Prostate gland (tissue), 2 donors: ENCODE measurements around the gene DIS3L2. TPM values are rescaled to one million over a fixed set of nuclear protein-coding genes. Genes with fewer than 3 reads are reported as not detected.
"Not testable (repeated sequence)": the region's sequence is repeated elsewhere in the genome, so short reads cannot be mapped to it uniquely, and the experiment has no call there.

Experiments
- DNase-seq: peaks from one replicate; pipeline ENCODE4 v3.0.0-alpha.2; 2019; ENCODE audit warnings: low spot score
- H3K27ac ChIP-seq, 2 donors: fragments of 200-600 bp; sonication (generic); 2 replicates each; pipeline ENCODE4 v1.5.1; 2017 to 2019
- H3K27me3 ChIP-seq: fragments of 200-600 bp; sonication (generic); replicated peaks from 2 replicates; pipeline ENCODE4 v1.5.1; 2019; ENCODE audit not compliant: insufficient read depth
- H3K36me3 ChIP-seq, 2 donors: fragments of 200-600 bp; sonication (generic); 1 replicate in 1 of 2; 2 replicates in 1 of 2; pipeline versions ENCODE4 v1.5.1 to v1.8.1; 2017 to 2019
- H3K4me1 ChIP-seq: fragments of 200-600 bp; sonication (generic); replicated peaks from 2 replicates; pipeline ENCODE4 v1.5.1; 2019
- H3K4me3 ChIP-seq, 2 donors: fragments of 200-600 bp; sonication (generic); 2 replicates each; pipeline ENCODE4 v1.5.1; 2017 to 2019
- H3K9me3 ChIP-seq: fragments of 200-600 bp; sonication (generic); 2 replicates; pipeline ENCODE4 v1.5.1; 2017
- CTCF ChIP-seq, 4 experiments: fragments of 200-600 bp in 2 of 4; fragments of 450-650 bp in 2 of 4; sonication (generic) in 2 of 4; IDR thresholded peaks; 1 replicate in 3 of 4; 2 replicates in 1 of 4; pipeline ENCODE4 v1.5.1; 2016 to 2019; ENCODE audit warnings: antibody characterized with exemption in 4 of 4, mild to moderate bottlenecking in 2 of 4, moderate library complexity in 2 of 4
- POLR2A ChIP-seq: fragments of 450-650 bp; IDR thresholded peaks from one replicate; pipeline ENCODE4 v1.6.1; 2016; ENCODE audit warnings: antibody characterized with exemption, mild to moderate bottlenecking
- POLR2AphosphoS5 ChIP-seq: sonication (generic); formaldehyde crosslinking; IDR thresholded peaks from one replicate; pipeline ENCODE4 v1.6.1; 2017; ENCODE audit warnings: antibody characterized with exemption
- WGBS: methylation state at CpG from one replicate; pipeline ENCODE4 v1.1.5; 2018; 5-methylcytosine and 5-hydroxymethylcytosine counted together
- intact Hi-C: fragments of 100-400 bp; cut with DNase I; formaldehyde crosslinking; loops from one replicate; pipeline ENCODE4 v1.14.2; 2022
- total RNA-seq, 2 donors: library from RNA; depleted of rRNA; stranded (reverse); fragments of >200 nt; gene quantifications; one replicate each; pipeline ENCODE4 v1.1.0, GENCODE V29; 2016

DIS3L2 gene
- total RNA-seq, 2 donors from 2014 or later = 30.1 to 71.3 TPM

DNA sequence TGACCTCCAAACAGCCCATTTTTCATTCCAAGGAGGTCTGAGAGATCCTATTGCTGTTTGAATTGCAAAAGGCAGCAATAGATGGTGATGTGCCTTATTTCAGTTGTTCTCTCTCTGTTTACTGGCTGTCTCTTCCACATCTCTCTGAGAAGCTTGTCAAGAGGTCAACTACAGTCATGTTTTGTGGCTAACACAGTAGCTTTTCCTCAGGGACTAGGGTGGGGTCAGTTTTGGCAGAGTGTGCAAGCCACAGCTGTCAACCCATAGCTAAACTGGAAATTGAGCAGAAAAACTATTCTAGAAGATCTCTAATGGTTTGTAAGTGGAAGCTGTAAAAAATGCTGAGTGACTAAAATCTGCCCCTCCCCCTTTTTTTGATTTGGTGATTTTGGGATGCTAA, 67.1 kb downstream of the DIS3L2 start:
- TF ChIP-seq POLR2A = no peak
- no peak for TF ChIP-seq POLR2AphosphoS5
- no peak for TF ChIP-seq CTCF (IDR thresholded peaks at IDR 0.05)
- Histone ChIP-seq H3K9me3 (no peaks in the 10 kb centered on the region), H3K36me3 (no peaks in the 10 kb centered on the region), H3K27me3 (no peaks in the 10 kb centered on the region), H3K27ac (no peak overlapping the region), H3K4me1 (no peaks in the 10 kb centered on the region), H3K4me3 (no peak overlapping the region)
- intact Hi-C loops = no loop called here
- DNase-seq = no peak

DNA sequence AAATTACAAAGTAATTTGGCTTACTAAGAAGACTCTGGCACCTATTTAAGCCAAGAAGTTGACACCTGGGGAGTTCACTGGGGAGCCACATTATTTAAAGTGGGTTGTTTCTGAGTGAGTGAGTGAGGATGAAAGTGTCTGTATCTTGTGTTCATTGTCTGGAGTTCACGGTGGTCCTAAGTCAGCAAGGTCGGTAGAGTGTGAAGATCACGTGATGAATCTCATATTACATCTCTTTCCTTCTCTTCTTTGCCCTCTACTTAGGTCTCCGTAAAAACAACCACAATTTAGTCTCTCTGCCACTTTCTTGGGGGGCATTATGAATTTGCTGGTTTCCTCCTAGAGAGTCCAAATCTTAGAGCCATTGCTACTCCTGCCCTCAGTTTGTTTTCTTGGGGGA, 67.8 kb downstream of the DIS3L2 start:
- H3K27ac ChIP-seq = no peak overlapping the region
- 54% methylated on average over 4 of the region's 4 CpGs for WGBS
- no peaks in the 10 kb centered on the region for H3K4me1 ChIP-seq
- DNase-seq = no peak
- TF ChIP-seq POLR2A (no peak), POLR2AphosphoS5 (no peak), CTCF (IDR thresholded peaks at IDR 0.05) (no peak)
- no peaks in the 10 kb centered on the region for H3K9me3 ChIP-seq
- H3K27me3 ChIP-seq = no peaks in the 10 kb centered on the region
- no peaks in the 10 kb centered on the region for H3K36me3 ChIP-seq
- intact Hi-C loops = no loop called here
- H3K4me3 ChIP-seq = no peak overlapping the region

DNA sequence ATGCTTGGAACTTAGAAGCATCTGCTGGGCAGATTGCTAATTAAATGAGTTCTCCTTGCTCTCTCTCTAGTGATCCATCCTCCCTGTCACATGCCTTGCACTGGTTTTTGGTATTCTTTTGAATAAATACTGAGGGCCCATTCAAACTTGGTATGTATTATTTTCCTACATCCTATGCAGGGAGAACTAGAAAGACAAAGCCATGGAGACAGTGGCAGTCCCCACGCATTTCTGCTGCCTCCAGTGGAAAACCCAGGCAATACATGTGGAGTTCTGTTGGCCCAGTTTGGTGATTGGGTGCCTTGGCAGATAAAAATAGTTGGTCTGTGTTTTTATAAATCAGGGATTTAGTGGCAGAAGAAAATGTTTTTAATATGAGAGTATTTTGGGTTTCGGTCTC, 68.7 kb downstream of the DIS3L2 start:
- no peak for TF ChIP-seq POLR2A
- no peak for TF ChIP-seq POLR2AphosphoS5
- no peak for TF ChIP-seq CTCF (IDR thresholded peaks at IDR 0.05)
- no peaks in the 10 kb centered on the region for H3K27me3 ChIP-seq
- H3K9me3 ChIP-seq = no peaks in the 10 kb centered on the region
- intact Hi-C loops = no loop called here
- H3K4me1 ChIP-seq = no peaks in the 10 kb centered on the region
- no peak for DNase-seq
- no peak overlapping the region for H3K4me3 ChIP-seq
- no peaks in the 10 kb centered on the region for H3K36me3 ChIP-seq
- no peak overlapping the region for H3K27ac ChIP-seq
- WGBS = 93% methylated on average over 2 of the region's 2 CpGs

DNA sequence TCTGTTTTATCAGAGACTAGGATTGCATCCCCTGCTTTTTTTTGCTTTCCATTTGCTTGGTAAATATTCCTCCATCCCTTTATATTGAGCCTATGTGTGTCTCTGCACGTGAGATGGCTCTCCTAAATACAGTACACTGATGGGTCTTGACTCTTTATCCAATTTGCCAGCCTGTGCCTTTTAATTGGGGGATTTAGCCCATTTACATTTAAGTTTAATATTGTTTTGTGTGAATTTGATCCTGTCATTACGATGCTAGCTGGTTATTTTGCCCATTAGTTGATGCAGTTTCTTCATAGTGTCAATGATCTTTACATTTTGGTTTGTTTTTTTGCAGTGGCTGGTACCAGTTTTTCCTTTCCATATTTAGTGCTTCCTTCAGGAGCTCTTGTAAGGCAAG, 73.8 kb downstream of the DIS3L2 start:
- H3K4me3 ChIP-seq, H3K27me3 ChIP-seq, H3K4me1 ChIP-seq, DNase-seq, H3K9me3 ChIP-seq, H3K27ac ChIP-seq, H3K36me3 ChIP-seq, intact Hi-C loops: not testable (repeated sequence)
- WGBS = 98% methylated on average over 2 of the region's 2 CpGs

DNA sequence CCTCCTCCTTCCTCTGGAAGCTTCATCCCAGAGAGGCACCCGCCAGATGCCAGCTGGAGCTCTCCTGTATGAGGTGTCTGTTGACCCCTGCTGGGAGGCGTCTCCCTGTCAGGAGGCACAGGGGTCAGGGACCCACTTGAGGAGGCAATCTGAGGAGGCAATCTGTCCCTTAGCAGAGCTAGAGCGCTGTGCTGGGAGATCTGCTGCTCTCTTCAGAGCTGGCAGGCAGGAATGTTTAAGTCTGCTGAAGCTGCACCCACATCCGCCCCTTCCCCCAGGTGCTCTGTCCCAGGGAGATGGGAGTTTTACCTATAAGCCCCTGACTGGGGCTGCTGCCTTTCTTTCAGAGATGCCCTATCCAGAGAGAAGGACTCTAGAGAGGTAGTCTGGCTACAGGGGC, 75.4 kb downstream of the DIS3L2 start:
- 100% methylated on average over 4 of the region's 4 CpGs for WGBS
- H3K36me3 ChIP-seq, H3K9me3 ChIP-seq, intact Hi-C loops, H3K27me3 ChIP-seq, H3K4me3 ChIP-seq, H3K27ac ChIP-seq, H3K4me1 ChIP-seq, DNase-seq: not testable (repeated sequence)

DNA sequence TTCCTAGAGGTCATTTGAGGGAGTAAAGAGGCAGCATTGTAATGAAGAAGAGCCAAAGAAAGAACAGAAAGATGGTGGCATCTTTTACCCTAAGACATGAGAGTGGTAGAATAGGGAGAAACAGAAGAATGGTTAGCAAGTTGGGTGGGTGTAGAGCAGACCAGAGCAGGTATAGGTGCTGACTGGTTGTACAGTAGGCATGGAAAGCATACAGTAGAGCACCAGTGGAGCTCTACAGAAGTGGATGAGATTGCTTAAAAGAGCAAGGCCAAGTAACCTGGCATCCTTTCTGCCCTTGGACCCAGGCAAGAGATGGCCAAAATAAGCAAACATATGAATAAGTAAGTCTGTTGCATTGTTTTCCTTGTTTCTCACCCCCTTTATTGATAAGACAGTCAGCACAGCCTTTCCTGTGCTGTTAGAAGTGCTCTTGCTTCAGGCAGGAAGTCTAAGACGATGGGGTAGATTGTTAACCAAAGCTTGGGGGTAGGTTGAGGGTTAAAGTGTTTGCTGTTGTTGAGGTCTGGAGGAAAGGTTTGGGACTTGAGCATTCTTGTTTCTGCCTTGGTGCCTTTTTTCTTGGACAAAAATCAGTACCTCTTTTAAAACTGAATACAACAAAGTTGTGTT, 76.9 kb downstream of the DIS3L2 start:
- no peaks in the 10 kb centered on the region for H3K9me3 ChIP-seq
- intact Hi-C loops = no loop called here
- WGBS = 56% methylated on average over 1 of the region's 1 CpG
- no peaks in the 10 kb centered on the region for H3K4me1 ChIP-seq
- H3K4me3 ChIP-seq = no peak overlapping the region
- no peaks in the 10 kb centered on the region for H3K27me3 ChIP-seq
- TF ChIP-seq POLR2AphosphoS5 = no peak
- no peak for TF ChIP-seq POLR2A
- no peak for TF ChIP-seq CTCF (IDR thresholded peaks at IDR 0.05)
- no peak for DNase-seq
- no peak overlapping the region for H3K27ac ChIP-seq
- no peaks in the 10 kb centered on the region for H3K36me3 ChIP-seq
